NCI-H82 (cell line): ENCODE data around the gene DPEP2NB.
"Not testable (repeated sequence)": the region's sequence is repeated elsewhere in the genome, so short reads cannot be mapped to it uniquely, and the experiment has no call there.

Source experiments
- DNase-seq: peaks from one replicate; lab custom pipeline; 2025; lab: John Stamatoyannopoulos, UW

The DPEP2NB gene

GRCh38 chr16:68015681-68016080 lies at the start of gene DPEP2NB:
Gene DPEP2NB, minus strand, starts transcription at chr16:68015911. Its CDS starts 141 bp downstream, at chr16:68015770.
- no peak for DNase-seq

- peak; percentile 80 for DNase-seq
These were observed 49.2 kb upstream of the DPEP2NB start for GRCh38 chr16:68064791-68065365.

- no peak for DNase-seq
These were observed 47.2 kb upstream of the DPEP2NB start for GRCh38 chr16:68062910-68063393.

GRCh38 chr16:68061396-68061795 lies 45.7 kb upstream of the DPEP2NB start:
- DNase-seq: no peak

DNA sequence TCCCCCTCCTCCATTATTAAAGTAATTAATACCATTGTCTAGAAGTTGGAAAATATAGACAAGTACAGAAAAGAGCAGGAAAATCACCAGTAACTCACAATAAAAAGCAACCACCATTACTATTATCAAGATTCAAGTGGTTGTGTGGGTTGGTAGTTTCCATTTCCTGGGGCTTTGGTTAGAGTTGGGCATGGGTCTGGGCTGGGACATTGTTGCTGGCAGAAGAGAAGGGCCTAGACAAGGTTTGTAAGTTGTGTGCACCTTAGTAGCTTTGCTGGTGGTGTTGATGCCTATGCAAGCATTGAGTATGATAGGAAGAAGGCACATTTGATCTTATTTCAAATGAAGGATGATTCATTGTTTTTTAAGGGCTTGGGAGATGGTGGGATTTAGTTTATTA lies 44.1 kb upstream of the DPEP2NB start:
- no peak for DNase-seq

- no peak for DNase-seq
These were observed 39.7 kb upstream of the DPEP2NB start for GRCh38 chr16:68055395-68055794.

GRCh38 chr16:68049449-68049848 lies 33.7 kb upstream of the DPEP2NB start:
- no peak for DNase-seq

- DNase-seq: no peak
These were observed 32.3 kb upstream of the DPEP2NB start for GRCh38 chr16:68047987-68048386.

GRCh38 chr16:68046106-68046505 lies 30.4 kb upstream of the DPEP2NB start:
- peak; percentile 77 for DNase-seq

GRCh38 chr16:68041783-68042182 lies 26.1 kb upstream of the DPEP2NB start:
- DNase-seq: no peak

GRCh38 chr16:68040506-68041288 lies 25.0 kb upstream of the DPEP2NB start:
- DNase-seq: peak; percentile 84

- DNase-seq: no peak
These were observed 22.3 kb upstream of the DPEP2NB start for GRCh38 chr16:68037841-68038597.

GRCh38 chr16:68035227-68035626 lies 19.5 kb upstream of the DPEP2NB start:
- no peak for DNase-seq

DNA sequence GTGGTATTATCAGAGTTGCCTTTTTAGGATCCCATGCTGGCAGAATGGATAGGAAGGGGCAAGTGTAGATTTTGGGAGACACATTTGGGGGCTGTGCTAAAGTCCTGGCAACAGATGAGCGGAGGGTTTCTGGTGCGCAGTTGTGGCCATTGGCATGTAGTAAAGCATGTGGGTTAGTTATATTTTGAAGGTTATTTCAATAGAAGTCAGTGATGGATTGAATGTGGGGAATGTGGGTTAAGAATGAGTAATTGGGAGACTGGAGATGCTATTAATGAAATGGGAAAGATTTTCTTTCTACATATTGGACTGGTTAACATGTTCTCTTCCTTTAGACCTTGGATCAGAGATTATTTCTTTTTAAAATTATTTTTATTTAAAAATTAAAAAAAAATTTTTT lies 17.4 kb upstream of the DPEP2NB start:
- DNase-seq: no peak

- DNase-seq: no peak
These were observed 16.2 kb upstream of the DPEP2NB start for GRCh38 chr16:68031951-68032350.

DNA sequence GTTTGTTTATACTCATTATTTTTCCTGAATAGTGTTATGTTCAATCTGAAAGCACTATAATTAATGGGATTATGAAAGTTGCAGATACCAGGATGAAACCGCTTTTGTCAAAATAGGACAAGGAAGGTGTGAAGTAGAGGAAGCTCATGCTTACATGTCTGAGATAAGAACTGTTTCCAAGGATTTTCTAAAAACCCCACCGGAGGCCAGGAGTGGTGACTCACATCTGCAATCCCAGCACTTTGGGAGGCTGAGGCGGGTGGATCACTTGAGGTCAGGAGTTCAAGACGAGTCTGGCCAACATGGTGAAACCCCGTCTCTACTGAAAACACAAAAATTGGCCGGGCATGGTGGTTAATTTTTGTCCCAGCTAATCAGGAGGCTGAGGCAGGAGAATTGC lies 14.4 kb upstream of the DPEP2NB start:
- DNase-seq: not testable (repeated sequence)

DNA sequence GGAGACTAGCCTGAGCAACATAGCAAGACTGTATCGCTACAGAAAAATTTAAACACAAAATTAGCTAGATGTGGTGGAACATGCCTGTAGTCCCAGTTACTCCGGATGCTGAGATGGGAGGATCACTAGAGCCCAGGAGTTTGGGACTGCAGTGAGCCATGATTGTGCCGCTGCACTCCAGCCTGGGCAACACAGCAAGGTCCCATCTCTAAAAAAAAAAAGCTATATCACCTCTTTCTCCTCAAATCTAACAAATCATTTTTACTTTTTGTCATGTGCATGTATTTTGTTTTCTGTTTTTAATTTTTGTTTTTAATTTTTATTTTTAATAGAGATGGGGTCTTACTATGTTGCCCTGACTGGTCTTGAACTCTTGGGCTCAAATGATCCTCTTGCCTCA lies 13.3 kb upstream of the DPEP2NB start:
- no peak for DNase-seq

GRCh38 chr16:68022728-68023537 lies 7.2 kb upstream of the DPEP2NB start, which contains the start of the genes DDX28 and DUS2:
Gene DDX28, minus strand, starts transcription at chr16:68023232. Its CDS starts 30 bp downstream, at chr16:68023202.
Gene DUS2, plus strand, starts transcription at chr16:68023284. Its CDS starts 14,740 bp downstream, at chr16:68038024.
- peak; percentile 89 for DNase-seq

DNA sequence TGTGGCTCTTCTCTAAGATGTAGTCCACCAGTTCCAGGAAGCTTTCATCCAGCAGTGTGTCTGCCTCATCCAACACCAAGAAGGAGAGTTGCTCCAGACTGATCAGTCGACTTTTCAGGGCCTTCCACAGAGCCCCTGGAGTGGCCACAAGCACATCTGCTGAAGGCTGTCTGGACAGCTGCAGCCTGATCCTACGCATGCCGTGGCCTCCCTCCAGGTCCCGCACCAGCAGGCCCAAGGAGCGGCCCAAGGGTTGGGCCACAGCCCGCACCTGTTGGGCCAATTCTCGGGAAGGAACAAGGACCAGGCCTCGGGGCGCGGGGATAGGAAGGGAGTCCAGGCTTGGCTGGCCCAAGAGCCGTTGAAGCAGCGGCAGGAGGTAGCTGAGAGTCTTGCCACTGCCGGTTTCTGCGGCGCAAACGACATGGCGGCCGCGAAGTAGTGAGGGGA lies 6.6 kb upstream of the DPEP2NB start:
- no peak for DNase-seq

DNA sequence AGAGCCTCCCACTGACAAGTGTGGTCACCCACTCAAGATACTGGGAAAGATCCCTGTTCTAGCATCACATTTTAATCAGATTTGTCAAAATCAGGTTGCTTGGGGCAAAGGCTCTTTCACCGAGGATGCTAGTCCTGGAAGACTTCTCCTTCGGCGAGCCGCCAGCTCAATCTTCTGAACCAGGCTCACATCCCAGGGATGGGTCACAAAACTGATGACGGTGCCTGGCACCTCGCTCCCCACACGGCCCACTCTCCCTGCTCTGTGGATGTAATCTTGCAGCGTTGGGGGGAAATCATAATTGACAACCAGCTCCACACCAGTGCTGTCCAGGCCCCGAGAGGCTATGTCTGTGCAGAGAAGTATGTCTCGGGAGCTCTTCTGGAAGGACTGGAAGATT lies 5.8 kb upstream of the DPEP2NB start:
- no peak for DNase-seq

DNA sequence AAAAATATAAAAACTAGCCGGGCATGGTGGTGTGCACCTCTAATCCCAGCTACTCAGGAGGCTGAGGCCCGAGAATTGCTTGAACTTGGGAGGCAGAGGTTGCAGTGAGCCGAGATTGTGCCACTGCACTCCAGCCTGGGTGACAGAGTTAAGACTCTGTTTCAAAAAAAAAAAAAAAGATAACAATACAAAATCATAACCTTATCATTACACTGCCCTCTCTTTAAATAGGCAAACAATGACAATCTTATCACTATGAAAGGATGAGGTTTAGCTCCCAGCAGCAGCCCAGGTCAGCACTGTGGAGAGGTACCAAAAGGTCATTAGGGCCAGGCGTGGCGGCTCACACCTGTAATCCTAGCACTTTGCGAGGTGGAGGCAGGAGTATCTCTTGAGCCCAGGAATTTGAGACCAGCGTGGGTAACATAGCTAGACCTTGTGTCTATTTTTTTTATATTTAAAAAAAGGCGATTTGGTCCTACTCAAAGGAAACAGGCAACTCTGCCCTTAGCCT lies 3.5 kb upstream of the DPEP2NB start:
- no peak for DNase-seq
